HG03139 (cell line): Measurements from ENCODE around the gene MIOX.
A peak's percentile ranks its signal among the peaks of the same experiment; 100 is the strongest.
"Not testable (repeated sequence)": the region's sequence is repeated elsewhere in the genome, so short reads cannot be mapped to it uniquely, and the experiment has no call there.

Experiments
- ATAC-seq: cut with Tn5 transposase; IDR thresholded peaks from one replicate; pipeline ENCODE4 v1.9.1; 2021; ENCODE audit not compliant: unreplicated experiment

MIOX gene

DNA sequence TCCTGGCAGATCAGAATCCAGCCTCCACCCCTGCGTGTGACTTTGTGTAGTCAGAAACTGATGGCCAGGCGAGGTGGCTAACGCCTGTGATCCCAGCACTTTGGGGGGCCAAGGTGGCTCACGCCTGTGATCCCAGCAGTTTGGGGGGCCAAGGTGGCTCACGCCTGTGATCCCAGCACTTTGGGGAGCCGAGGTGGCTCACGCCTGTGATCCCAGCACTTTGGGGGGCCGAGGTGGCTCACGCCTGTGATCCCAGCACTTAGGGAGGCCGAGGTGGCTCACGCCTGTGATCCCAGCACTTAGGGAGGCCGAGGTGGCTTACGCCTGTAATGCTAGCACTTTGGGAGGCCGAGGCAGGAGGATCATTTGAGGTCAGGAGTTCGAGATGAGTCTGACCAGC lies 26.5 kb downstream of the MIOX start:
- ATAC-seq = no peak

DNA sequence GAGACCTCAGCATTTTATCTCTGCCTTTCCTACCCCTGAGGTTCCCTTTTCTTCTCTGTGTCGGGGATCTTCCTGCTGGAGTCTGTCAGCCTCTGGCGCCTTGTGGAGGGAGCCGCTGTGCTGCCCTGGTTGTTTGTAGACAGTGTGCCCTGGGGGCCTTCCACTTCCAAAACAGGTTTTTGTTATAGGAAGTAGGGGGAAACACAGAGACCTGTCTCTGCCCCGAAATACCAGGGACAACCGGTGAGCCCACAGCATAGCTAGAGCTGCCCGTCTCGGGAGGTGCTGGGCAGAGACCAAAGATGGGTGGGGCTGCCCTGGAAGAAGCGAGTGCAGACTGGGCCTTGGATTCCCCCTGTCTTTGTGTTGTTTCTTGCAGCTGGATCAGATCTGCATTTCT lies 29.4 kb downstream of the MIOX start:
- no peak for ATAC-seq

DNA sequence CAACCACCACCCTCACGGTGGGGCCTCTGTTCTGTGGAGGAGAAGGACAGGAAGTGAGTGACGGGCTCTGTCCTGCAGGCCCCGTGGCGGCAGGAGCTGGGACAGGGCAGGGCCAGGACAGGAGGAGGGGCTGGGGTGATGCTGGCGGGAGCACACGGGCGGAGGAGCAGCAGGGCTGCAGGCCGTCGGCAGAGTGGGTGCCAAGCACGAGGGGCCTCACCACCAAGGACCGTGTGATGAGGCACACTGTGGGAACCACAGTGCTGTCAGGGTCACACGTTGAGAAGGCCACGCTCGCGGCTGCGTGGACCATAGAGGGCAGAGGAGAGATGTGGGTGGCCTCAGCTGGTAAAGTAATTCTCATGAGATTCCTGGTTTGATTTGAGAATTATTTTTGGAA lies 30.2 kb downstream of the MIOX start:
- ATAC-seq = no peak

DNA sequence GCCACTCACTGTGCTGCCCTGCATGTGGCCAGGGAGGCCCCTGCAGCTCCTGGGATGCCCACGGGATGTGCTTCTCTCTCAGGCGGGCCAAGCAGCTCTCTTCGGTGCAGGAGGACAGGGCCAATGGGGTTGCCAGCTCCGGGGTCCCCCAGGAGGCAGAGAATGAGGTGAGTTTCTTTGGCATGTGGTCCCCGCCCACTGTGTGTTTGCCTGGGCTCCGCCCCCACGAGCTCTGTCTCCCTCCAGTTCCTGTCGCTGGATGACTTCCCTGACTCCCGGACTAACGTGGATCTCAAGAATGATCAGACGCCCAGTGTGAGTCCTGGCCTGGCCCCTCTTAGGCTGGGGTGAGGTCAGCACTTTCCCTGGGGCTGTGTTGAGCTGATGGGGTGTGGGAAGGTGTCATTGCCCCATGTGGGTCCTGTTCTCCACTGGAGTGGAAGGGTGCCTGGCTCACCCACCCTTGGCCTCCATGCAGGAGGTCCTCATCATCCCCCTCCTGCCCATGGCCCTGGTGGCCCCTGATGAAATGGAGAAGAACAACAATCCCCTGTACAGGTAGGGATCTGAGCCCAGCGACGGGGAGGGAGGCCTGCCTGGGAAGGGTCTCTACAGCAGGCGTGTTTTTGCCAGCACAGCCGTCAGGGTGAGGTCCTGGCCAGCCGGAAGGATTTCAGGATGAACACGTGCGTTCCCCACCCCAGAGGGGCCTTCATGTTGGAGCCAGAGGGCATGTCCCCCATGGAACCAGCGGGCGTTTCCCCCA lies 31.0 kb downstream of the MIOX start:
- no peak for ATAC-seq

DNA sequence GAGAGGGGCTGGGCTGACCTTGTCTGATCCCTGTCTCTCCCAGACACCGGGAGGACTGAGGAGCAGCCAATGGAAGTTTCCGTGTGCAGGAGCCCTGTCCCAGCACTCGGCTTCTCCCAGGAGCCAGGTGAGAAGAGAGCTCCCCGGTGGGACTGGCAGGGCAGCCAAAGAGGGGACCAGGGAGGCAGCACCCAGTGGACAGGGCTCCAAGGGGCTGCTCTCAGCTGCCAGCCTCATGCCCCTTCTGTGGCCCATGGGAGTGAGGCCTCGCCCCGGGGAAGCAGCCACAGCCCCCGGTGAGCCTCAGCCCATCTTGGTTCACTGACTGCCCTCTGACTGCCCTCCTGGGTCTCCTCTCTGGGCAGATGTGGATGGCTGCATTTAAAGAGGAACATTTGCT lies 31.9 kb downstream of the MIOX start:
- no peak for ATAC-seq

DNA sequence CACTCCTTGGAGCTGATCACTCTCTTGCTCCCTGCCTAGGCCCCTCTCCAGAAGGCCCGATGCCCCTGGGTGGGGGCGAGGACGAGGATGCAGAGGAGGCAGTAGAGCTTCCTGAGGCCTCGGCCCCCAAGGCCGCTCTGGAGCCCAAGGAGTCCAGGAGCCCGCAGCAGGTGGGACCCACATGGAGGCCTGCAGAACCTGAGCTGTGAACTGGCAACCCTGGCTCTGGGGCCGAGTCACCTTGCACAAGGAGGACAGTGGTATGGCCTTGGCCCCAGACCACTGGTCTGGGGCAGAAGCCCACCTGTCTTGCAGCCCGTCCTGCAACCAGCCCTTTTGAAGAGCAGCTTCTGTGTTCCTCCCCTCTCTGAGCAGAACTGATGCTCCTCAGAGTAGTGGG lies 32.5 kb downstream of the MIOX start:
- no peak for ATAC-seq

DNA sequence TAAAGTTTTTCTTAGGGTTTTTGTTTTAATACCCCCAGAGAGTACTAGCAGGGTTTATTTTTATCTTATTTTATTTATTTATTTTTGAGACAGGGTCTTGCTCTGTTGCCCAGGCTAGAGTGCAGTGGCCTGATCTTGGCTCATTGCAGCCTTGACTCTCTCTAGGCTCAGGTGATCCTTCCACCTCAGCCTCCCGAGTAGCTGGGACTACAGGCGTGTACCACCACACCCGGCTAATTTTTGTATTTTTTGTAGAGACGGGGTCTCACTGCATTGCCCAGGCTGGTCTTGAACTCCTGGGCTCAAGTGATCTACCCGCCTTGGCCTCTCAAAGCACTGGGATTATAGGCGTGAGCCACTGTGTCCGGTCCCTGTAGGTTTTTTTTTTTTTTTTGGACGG lies 33.5 kb downstream of the MIOX start:
- not testable (repeated sequence) for ATAC-seq

DNA sequence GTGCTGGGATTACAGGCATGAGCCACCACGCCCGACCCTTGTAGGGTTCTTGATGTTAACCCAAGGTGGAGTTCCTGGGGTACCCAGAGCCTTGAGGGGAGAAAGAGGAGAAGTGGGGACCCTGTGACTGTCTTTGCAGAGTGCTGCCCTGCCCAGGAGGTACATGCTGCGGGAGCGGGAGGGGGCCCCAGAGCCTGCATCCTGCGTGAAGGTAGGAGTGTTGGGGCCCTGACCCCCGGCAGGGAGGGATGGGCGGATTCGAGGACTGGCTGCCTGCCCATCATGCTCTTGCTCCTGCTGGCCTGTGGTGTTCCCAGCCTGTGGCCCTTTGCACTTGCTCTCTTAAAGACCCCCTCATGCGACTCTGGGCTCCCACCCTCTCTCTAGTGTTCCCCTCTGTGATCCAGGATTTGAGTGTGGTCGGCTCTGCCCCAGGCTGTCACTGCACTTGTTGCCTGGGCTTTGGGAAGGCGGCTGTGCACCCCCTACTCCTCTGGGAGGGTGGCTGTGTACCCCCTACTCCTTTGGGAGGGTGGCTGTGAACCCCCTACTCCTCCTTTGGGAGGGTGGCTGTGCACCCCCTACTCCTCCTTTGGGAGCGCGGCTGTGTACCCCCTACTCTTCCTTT lies 34.3 kb downstream of the MIOX start:
- ATAC-seq = no peak

DNA sequence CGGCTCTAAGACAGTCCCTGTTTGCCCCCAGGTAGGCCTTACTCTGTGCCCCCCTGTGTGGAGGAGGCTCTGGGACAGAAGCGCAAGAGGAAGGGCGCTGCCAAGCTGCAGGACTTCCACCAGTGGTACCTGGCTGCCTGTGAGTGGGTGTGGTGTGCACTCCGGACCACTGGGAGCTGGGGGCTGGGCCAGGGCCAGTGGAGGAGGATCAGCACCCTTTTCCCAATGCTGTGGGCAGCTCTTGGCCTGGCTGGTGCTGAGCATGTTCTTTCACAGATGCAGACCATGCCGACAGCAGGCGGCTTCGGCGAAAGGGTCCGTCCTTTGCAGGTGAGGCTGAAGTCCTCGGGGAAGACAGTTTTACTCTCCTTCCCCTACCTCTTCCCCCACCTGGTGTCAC lies 35.1 kb downstream of the MIOX start:
- ATAC-seq = no peak

DNA sequence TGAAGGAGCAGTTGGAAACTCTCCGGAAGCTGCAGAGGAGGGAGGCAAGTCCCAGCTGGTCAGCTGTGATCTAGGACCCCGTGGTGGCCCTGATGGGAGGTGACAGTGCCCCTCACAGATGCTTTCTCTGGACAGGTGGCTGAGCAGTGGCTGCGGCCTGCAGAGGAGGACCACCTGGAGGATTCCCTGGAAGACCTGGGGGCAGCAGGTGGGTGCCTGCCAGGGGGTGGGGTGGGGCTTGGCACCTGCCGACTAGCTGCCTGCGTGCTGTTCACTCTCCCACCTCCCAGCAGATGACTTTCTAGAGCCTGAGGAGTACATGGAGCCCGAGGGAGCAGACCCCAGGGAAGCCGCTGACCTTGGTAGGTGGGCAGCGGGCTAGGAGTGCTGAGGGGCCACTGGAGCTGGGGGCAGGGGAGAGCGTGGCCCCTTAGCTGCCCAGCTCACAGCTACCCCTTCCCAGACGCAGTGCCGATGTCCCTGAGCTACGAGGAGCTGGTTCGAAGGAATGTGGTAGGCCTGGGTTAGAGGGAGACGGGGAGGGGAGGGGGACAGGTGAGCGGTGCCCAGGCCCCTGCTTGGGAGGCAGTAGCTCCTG lies 35.6 kb downstream of the MIOX start:
- ATAC-seq = no peak

DNA sequence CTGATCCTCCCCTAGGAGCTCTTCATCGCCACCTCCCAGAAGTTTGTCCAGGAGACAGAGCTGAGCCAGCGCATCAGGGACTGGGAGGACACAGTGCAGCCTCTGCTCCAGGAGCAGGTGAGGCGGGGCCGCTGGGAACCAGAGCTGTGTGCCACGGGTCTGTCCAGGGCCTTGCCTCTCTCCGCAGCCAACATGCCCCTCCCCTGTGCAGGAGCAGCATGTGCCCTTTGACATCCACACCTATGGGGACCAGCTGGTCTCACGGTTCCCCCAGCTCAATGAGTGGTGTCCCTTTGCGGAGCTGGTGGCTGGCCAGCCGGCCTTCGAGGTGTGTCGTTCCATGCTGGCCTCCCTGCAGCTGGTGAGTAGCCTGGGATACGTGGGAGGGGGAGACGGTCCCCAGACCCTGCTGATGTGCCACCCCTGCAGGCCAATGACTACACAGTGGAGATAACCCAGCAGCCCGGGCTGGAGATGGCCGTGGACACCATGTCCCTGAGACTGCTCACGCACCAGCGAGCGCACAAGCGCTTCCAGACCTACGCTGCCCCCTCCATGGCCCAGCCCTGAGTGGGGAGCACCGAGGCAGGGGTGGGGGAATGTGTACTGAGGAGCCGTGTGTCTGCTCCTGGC lies 36.3 kb downstream of the MIOX start:
- ATAC-seq = no peak

DNA sequence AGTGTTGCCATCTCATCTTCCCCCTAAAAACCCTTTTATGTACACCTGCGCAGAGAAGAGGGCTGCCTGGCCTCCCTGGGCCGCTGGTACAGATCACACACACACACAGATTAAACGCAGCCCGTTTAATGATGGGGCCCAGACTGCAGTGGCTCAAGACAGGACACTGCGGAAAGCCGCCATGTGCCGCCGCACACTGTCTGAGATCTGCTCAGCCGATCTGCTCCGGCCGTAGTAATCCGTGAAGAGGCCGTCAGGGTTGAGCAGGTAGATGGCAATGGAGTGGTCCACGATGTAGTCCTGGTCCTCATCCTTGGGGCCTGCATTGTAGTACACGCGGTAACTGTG lies 36.8 kb downstream of the MIOX start:
- ATAC-seq = no peak

DNA sequence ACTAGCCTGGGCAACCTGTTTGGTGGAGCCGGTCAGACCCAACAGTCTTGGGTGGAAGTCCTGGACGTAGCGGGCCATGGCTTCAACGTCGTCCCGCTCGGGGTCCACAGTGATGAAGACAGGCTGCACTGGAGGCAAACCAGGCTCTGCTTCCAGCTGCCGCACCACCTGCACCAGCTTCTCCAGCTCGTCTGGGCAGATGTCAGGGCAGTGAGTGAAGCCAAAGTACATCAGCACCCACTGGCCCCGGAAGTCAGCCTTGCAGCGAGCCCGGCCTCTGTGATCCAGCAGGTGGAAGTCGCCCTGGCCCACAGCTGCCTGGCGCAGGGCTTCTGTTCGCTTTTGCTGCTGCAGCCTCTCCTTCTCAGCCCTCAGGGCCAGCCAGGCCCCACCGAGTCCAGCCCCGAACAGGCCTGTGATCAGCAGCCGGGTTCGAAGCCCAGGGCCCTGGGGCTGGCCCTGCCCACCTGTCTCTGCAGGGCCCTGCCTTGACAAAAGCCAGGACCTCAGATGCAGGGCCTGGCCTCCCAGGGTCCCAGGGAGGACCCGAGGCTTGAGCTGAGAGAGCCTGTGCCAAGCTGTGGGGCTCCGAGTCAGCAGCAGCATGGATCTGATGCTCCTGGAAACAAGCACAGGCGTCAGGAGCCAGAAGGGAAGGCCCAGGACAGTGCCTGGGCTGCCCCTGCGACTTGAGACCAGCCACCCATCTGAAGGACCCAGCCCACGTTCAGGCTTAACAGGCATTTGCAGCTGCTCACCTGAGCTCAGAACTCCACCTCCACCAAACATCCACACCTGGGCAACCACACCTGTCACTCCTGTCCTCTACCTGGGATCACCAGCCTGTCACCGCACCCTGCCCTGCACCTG lies 37.4 kb downstream of the MIOX start:
- ATAC-seq = no peak

DNA sequence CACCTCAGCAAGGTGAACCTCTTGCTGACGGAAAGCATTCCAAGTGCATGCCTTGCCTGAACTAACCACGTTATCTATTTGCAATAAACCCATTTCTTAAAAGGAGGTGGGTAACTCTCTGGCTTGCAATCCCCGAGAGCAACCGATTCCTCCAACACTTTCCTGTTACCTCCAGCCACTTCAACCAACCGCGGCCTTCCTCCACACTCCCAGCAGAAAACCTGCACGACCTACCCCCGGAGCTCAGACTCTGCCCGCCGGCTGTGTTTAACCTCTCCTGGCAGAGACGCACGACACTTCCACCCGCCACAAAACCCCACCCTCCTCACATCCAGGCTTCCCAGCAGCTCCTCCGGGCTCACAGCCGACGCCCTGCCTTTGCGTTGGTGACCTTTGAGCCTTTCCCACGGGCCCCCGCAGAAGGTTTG lies 38.0 kb downstream of the MIOX start:
- ATAC-seq = no peak

DNA sequence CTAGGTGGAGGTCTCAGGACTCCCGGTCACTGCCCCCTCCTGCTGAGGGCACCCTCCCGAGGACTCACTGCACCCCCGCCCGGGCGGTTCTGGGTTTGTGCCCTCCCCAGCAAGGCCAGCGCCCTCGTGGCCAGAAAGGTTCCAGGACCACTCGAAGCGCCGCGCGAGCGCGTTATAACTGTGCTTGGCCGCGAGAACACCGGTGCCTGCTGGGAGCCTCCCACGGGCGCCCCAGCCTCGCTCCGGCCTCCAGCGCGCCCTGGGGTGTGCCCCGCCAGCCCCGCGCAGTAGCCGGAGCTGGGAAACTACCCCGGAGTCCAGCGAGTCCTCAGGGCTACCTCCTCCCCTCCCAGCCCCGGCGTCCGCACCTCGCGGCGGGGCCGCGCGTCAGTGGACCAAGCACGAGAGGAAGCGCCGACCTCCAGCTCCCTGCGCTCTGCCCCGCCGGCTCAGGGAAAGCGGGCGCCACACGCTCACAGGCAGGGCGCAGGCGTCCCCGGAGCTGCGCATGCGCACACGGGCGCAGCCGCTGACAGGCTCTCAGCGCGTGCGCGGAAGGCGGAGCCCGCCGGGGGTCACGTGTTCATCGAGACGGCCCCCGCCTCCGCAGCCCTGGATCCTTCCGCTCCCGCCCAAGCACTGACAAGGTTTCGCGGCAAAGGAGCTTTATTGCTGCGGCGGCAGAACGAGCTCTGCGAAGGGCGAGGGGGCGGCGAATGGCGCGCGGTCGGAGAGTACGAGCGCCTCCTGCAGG lies 38.6 kb downstream of the MIOX start, which contains the start of gene SCO2:
Gene SCO2, minus strand, starts transcription at position 495 of the 754 bp plus-strand sequence. CDS start 1,187 bp downstream, outside the sequence.
- peak; percentile 34 for ATAC-seq

DNA sequence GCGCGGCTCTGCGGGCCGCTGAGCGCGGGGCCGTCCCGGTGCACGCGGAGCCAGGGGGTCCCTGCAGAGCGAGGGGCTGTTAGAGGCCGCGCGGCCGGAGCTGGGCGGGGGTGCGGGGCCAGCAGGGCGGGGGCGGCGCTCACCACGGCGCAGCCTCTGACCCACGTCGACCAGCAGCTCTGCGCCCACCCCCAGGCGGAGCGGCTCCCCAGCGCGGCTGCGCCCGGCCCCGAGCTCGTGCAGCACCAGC lies 39.1 kb downstream of the MIOX start:
- peak; percentile 8 for ATAC-seq

DNA sequence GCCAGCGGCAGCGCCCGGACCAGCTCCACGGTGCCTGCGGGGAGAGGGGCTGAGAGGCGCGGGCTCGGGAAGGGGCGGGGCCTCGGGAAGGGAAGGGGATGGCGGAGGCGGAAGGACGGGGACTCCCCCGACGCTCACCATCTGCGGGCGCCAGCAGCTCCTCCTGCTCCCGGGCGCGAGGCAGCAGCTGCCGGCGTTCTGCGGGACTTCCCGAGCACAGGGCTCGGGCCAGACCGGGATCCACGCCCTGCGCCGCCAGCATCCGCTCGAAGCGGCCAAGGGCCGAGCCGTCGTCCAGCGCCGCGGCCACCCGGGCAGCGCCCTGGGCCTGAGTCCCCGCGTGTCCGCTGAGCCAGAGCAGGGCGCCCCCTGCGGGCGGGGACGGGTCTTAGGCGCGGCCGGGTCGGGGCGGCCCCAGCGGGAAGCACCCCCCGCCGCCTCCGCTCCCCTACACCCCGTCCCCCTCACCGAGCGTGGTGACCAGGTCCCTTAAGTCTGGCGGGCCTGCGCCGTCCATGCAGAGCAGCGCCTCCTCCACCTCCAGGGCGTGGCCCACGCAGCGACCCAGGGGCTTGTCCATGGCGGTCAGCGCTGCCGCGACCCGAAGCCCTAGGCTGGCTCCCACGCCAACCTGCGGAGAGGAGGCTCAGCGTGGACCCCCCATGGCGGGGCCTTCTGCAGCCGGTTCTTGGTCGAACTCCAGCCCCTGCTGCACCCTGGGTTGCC lies 39.6 kb downstream of the MIOX start:
- ATAC-seq = peak; percentile 30

DNA sequence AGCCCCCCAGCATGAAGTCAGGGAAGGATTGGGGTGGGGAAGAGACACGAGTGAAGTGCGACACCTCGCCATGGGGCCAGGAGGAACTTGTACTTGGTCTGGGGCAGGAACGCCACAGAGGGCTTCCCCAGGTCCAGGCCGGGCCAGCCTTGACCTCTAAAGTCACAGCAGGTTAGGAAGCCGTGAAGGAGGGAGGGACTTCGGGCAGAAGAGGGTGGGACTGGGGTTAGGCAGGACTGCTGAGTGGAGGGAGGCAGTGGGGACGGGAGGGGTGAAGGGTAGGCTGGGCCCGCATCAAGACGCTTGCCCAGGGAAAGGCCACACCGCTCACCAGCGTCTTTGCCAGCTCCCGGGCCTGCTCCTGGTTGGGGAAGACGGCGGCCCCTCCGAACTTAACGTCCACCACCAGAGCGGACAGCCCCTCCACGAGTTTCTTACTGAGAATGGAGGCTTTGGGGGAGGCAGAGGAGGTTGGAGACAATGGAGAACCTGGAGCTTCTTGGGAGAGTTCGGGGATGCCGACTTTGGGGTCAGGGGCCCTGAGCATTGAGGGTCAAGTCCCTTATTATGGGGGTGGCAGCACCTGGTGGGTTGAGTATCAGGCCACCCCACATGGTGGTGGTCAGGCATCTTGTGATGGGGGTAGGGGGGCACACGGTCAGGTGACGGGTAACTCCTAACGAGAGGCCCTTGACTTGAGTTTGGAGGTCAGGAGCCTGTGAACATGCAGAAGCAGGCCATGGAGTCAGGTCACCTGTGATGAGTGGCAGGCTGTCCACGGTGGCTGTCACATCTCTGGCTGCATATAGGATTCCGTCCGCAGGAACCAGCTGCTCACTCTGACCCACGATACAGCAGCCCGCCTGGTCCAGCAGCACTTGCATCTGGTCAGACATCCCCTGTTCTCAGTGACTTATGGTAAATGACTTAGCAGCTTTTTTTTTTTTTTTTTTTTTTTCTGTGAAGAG lies 40.5 kb downstream of the MIOX start:
- ATAC-seq = no peak
